NB4 (cell line): Measurements from ENCODE around the gene ADCY2.

Experiments used
- CTCF ChIP-seq: IDR thresholded peaks from one replicate; pipeline ENCODE4 v1.5.1; 2012; ENCODE audit warnings: low read depth, low read length
- MYC ChIP-seq: IDR thresholded peaks from 2 replicates; pipeline ENCODE4 v1.6.1; 2011; ENCODE audit warnings: low read depth, low read length

GRCh38 chr5:7855611-7856010 is 459.7 kb downstream of the ADCY2 start:
- TF ChIP-seq MYC (no peak), CTCF (no peak)
